Ishikawa (cell line): ENCODE results near the gene SLC24A4.
A peak's percentile ranks its signal among the peaks of the same experiment; 100 is the strongest.

Source experiments
- CEBPB ChIP-seq: IDR thresholded peaks from 2 replicates; pipeline ENCODE4 v1.6.1; 2012
- CREB1 ChIP-seq: IDR thresholded peaks from 2 replicates; pipeline ENCODE4 v1.6.1; 2012; ENCODE audit warnings: low read depth
- EGR1 ChIP-seq: IDR thresholded peaks from 2 replicates; pipeline ENCODE4 v1.6.1; 2012
- EP300 ChIP-seq: IDR thresholded peaks from 2 replicates; pipeline ENCODE4 v1.6.1; 2012; ENCODE audit warnings: borderline replicate concordance
- FOXM1 ChIP-seq: IDR thresholded peaks from 2 replicates; pipeline ENCODE4 v1.6.1; 2012; ENCODE audit warnings: low read depth, borderline replicate concordance
- NFIC ChIP-seq: IDR thresholded peaks from 2 replicates; pipeline ENCODE4 v1.6.1; 2012
- RAD21 ChIP-seq: IDR thresholded peaks from 2 replicates; pipeline ENCODE4 v1.6.1; 2012; ENCODE audit warnings: low read depth
- TAF1 ChIP-seq: IDR thresholded peaks from 2 replicates; pipeline ENCODE4 v1.6.1; 2012; ENCODE audit warnings: low read depth, mild to moderate bottlenecking
- TCF12 ChIP-seq: IDR thresholded peaks from 2 replicates; pipeline ENCODE4 v1.6.1; 2012; ENCODE audit warnings: low read depth
- TEAD4 ChIP-seq: IDR thresholded peaks from 2 replicates; pipeline ENCODE4 v1.6.1; 2012
- YY1 ChIP-seq: IDR thresholded peaks from 2 replicates; pipeline ENCODE4 v1.6.1; 2012; ENCODE audit warnings: low read depth
- ZBTB7A ChIP-seq: IDR thresholded peaks from 2 replicates; pipeline ENCODE4 v1.6.1; 2012; ENCODE audit warnings: low read depth
- TF ChIP-seq, protein P1 (sequence below): IDR thresholded peaks from 2 replicates; pipeline ENCODE4 v1.6.1; 2012
- TF ChIP-seq, protein P2 (sequence below): IDR thresholded peaks from 2 replicates; pipeline ENCODE4 v1.6.1; 2012; ENCODE audit warnings: low read depth, mild to moderate bottlenecking
- TF ChIP-seq, protein P3 (sequence below): IDR thresholded peaks from 2 replicates; pipeline ENCODE4 v1.6.1; 2012

SLC24A4 gene

DNA sequence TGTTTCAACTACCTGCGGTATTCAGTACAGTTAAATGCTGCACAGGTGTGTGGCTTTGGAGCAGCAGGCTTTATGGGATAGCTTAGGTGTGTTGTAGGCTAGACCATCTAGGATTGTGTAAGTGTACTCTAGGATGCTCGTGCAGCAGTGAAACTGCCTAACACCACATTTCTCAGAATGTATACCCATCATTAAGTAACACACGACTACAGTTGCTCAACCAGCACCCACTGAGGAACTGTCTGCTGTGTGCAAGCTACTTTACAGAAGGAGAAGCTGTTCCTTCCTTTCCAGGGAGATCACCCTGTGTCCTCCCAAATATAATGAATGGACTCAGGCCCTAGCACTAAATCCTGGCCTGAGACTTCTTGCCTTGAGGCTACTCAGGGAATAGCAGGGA is 94.8 kb downstream of the SLC24A4 start:
- no peak for TF ChIP-seq NFIC
- TF ChIP-seq CREB1, result no peak
- no peak for TF ChIP-seq CEBPB
- no peak for TF ChIP-seq RAD21
- TF ChIP-seq, protein P1, sequence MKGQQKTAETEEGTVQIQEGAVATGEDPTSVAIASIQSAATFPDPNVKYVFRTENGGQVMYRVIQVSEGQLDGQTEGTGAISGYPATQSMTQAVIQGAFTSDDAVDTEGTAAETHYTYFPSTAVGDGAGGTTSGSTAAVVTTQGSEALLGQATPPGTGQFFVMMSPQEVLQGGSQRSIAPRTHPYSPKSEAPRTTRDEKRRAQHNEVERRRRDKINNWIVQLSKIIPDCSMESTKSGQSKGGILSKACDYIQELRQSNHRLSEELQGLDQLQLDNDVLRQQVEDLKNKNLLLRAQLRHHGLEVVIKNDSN, result no peak
- no peak for TF ChIP-seq EGR1
- TF ChIP-seq TEAD4, result no peak
- TF ChIP-seq TAF1, result no peak
- no peak for TF ChIP-seq EP300
- no peak for TF ChIP-seq YY1
- TF ChIP-seq, protein P2, sequence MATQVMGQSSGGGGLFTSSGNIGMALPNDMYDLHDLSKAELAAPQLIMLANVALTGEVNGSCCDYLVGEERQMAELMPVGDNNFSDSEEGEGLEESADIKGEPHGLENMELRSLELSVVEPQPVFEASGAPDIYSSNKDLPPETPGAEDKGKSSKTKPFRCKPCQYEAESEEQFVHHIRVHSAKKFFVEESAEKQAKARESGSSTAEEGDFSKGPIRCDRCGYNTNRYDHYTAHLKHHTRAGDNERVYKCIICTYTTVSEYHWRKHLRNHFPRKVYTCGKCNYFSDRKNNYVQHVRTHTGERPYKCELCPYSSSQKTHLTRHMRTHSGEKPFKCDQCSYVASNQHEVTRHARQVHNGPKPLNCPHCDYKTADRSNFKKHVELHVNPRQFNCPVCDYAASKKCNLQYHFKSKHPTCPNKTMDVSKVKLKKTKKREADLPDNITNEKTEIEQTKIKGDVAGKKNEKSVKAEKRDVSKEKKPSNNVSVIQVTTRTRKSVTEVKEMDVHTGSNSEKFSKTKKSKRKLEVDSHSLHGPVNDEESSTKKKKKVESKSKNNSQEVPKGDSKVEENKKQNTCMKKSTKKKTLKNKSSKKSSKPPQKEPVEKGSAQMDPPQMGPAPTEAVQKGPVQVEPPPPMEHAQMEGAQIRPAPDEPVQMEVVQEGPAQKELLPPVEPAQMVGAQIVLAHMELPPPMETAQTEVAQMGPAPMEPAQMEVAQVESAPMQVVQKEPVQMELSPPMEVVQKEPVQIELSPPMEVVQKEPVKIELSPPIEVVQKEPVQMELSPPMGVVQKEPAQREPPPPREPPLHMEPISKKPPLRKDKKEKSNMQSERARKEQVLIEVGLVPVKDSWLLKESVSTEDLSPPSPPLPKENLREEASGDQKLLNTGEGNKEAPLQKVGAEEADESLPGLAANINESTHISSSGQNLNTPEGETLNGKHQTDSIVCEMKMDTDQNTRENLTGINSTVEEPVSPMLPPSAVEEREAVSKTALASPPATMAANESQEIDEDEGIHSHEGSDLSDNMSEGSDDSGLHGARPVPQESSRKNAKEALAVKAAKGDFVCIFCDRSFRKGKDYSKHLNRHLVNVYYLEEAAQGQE, result no peak

DNA sequence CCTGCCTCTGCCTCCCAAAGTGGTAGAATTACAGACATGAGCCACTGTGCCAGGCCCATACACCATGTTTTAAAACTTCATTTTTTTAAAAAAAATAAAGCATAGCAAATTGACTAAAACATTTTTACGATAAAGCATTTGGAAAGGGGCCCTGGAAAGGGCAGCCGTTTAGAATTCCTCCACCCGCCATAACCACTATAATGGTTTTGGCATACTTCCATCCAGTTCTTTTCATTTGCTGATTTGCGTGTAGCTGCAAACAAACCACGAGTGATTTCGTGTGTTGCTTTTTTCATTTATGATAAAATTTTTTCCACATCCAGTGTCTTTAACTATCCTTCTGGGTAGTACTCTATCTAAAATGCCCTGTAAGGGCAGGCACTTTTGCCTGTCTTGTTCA is 98.8 kb downstream of the SLC24A4 start:
- TF ChIP-seq CREB1, result no peak
- no peak for TF ChIP-seq EGR1

DNA sequence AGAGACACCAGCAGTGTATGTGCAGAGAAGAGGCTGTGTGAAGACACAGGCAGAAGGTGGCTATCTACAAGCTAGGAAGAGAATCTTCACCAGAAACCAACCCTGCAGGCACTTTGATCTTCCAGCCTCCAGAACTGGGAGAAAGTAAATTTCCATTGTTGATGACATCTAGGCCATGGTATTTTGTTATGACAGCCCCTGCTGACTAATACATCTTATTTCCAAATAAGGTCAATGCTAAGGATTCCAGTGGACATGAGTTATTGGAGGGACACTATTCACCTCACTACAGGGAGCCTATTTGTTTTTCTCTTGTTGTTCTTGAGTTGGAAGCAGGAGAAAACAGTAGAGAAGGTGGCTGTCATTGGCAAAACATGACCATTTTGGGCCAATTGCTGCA is 102.1 kb downstream of the SLC24A4 start:
- peak; percentile 58; the same call in 1 of the 2 replicates for TF ChIP-seq TEAD4
- TF ChIP-seq EP300, result peak; percentile 65; the same call in 1 of the 2 replicates
- TF ChIP-seq EGR1, result no peak
- TF ChIP-seq TCF12, result 0 out of 2 replicates have a peak, but pooled peaks have one; percentile 21
- TF ChIP-seq RAD21, result no peak

DNA sequence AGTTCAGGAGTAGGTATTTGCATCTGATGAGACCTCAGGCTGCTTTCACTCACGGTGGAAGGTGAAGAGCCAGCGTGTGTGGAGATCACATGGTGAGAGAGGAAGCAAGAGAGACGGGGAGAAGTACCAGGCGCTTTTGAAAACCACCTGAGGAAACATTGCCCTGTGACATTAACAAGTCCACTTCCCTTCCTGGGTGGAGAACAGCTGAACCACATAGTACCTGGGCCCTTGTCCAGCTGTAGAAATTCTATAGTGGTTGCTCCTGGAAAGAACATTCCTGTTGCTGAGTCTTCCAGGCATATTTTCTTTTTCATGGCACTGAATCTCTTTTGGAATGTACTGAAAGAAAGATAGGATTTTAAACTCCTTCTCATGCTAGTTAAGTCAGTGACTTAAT is 103.3 kb downstream of the SLC24A4 start:
- no peak for TF ChIP-seq TCF12
- TF ChIP-seq, protein P1, result no peak

DNA sequence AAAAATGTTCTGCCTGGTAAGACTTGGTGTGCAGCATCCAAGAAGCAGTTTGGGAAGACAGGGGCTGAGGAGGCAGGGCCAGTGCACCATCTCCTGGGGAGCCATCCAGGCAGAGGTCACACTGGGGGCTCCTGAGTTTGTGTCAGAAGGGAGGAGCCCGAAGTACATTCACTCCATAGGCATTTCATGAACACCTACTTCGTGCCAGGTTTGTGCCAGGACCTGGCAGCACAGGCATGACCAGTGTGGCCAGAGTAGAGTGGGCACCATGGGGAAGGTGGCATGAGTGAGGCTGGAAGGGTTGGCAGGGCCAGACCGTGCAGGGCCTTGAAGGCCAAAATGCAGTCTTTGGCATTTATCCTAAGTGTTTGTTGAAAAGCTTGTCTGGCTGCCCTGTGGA is 104.1 kb downstream of the SLC24A4 start:
- TF ChIP-seq, protein P1, result no peak
- TF ChIP-seq EP300 (no peak), EGR1 (no peak), ZBTB7A (no peak), TEAD4 (no peak), RAD21 (no peak), CREB1 (no peak), TCF12 (no peak), TAF1 (no peak), YY1 (no peak), NFIC (no peak)
- TF ChIP-seq, protein P2, result no peak
- TF ChIP-seq, protein P3, sequence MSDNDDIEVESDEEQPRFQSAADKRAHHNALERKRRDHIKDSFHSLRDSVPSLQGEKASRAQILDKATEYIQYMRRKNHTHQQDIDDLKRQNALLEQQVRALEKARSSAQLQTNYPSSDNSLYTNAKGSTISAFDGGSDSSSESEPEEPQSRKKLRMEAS, result no peak

DNA sequence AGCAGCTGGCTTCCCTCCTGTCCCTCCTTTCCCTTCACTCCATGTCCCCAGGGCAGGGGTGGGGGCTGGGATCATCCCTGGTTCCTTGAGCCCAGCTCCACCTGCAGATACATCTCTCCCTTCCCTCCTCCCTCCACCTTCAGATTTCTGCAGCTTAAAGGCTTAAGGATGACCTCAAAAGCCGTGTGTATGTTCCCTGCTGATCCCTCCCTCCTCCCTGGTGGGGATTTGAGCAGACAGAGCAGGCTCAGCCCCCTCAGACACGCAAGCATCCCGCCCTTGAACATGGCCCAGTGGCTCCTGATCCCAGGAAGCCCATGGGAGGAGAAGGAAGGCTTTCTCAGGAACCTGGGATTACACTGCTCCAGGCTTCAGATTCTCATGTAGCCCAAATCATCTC is 107.7 kb downstream of the SLC24A4 start:
- TF ChIP-seq RAD21 (no peak), ZBTB7A (no peak), FOXM1 (no peak)
- TF ChIP-seq, protein P1, result no peak

DNA sequence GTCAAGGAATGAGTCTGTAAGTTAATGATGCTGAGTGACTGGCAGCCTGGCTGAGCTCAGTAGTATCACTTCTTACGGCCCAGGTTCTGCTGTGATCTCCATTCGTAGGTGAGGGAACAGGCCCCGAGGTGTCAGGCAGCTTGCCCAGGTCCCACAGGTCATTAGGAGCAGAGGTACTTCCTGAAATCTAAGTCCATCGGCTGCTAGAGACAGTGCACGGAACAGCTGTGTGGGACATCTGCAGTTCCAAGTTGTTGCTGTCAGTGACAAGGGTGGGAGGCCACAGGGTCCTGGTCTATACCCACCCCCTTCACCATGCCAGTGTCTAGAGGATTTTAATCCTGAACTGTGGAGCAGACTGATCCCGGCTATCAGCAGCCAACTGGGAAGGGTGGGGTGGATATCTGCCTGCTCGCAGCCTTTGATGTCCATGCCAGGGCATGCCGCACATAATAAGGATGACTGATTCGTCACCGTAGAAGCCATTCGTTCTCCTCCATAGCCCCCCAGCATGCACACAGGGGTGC is 108.3 kb downstream of the SLC24A4 start:
- TF ChIP-seq CREB1 (no peak), EGR1 (no peak), YY1 (no peak), FOXM1 (no peak), ZBTB7A (no peak)
- TF ChIP-seq, protein P2, result no peak
